DOHH2 (cell line): ENCODE data around the gene AGBL1.

Experiments
- H3F3A ChIP-seq: fragments of 200-600 bp; sonication (generic), shearing (Covaris generic); 2 replicates; pipeline ENCODE4 v1.6.0; 2016; ENCODE audit warnings: antibody characterized with exemption, mild to moderate bottlenecking; ENCODE audit not compliant: control insufficient read depth, insufficient read depth
- H3K27ac ChIP-seq: fragments of 200-600 bp; sonication (generic); 2 replicates; pipeline ENCODE4 v1.5.1; 2014; ENCODE audit warnings: low read depth, mild to moderate bottlenecking, low read length, moderate library complexity
- H3K27me3 ChIP-seq: fragments of 200-600 bp; sonication (generic); 2 replicates; pipeline ENCODE4 v1.6.1; 2014; ENCODE audit warnings: mild to moderate bottlenecking, low read length, mixed read lengths; ENCODE audit not compliant: control insufficient read depth
- H3K36me3 ChIP-seq: fragments of 200-600 bp; sonication (generic); 2 replicates; pipeline ENCODE4 v1.6.1; 2014; ENCODE audit warnings: mild to moderate bottlenecking, low read length, moderate library complexity, mixed read lengths; ENCODE audit not compliant: control insufficient read depth
- H3K4me1 ChIP-seq: fragments of 200-600 bp; sonication (generic); 2 replicates; pipeline ENCODE4 v1.6.1; 2014; ENCODE audit warnings: mild to moderate bottlenecking, low read length, mixed read lengths; ENCODE audit not compliant: control insufficient read depth
- H3K4me2 ChIP-seq: fragments of 200-600 bp; sonication (generic); 2 replicates; pipeline ENCODE4 v1.6.0; 2014; ENCODE audit warnings: mild to moderate bottlenecking, low read length, moderate library complexity
- H3K4me3 ChIP-seq: fragments of 200-600 bp; sonication (generic); 2 replicates; pipeline ENCODE4 v1.5.1; 2014; ENCODE audit warnings: mild to moderate bottlenecking, low read length, mixed read lengths
- H3K79me2 ChIP-seq: fragments of 200-600 bp; sonication (generic); 2 replicates; pipeline ENCODE4 v1.6.1; 2014; ENCODE audit warnings: mild to moderate bottlenecking, low read length, mixed read lengths; ENCODE audit not compliant: control insufficient read depth
- H3K9me2 ChIP-seq: fragments of 200-600 bp; sonication (generic); replicated peaks from 2 replicates; pipeline ENCODE4 v1.6.1; 2014; ENCODE audit warnings: mild to moderate bottlenecking, low read length, mixed read lengths; ENCODE audit not compliant: control insufficient read depth
- H3K9me3 ChIP-seq: fragments of 200-600 bp; sonication (generic); 2 replicates; pipeline ENCODE4 v1.6.1; 2014; ENCODE audit warnings: antibody characterized with exemption, low read length, mixed read lengths; ENCODE audit not compliant: control insufficient read depth, insufficient read depth
- H4K20me1 ChIP-seq: fragments of 200-600 bp; sonication (generic); 2 replicates; pipeline ENCODE4 v1.6.0; 2014; ENCODE audit warnings: low read depth, mild to moderate bottlenecking, antibody characterized with exemption, low read length, moderate library complexity; ENCODE audit not compliant: control insufficient read depth, insufficient read depth
- CTCF ChIP-seq: fragments of 200-600 bp; sonication (generic); IDR thresholded peaks from one replicate; pipeline ENCODE4 v1.5.1; 2014; ENCODE audit warnings: antibody characterized with exemption, mild to moderate bottlenecking, low read depth, low read length; ENCODE audit not compliant: poor library complexity, severe bottlenecking
- EZH2phosphoT487 ChIP-seq: fragments of 200-600 bp; sonication (generic); IDR thresholded peaks from 2 replicates; pipeline ENCODE4 v1.6.1; 2017; ENCODE audit warnings: borderline replicate concordance, mild to moderate bottlenecking, antibody characterized with exemption, low read length, moderate library complexity, mixed read lengths

AGBL1 gene

GRCh38 chr15:86630946-86631345, 551.3 kb downstream of the AGBL1 start:
- no peaks in the 10 kb centered on the region for H3K36me3 ChIP-seq
- H3K4me1 ChIP-seq, result no peaks in the 10 kb centered on the region
- no peak overlapping the region for H3K4me2 ChIP-seq
- H4K20me1 ChIP-seq, result no peaks in the 10 kb centered on the region
- no peaks in the 10 kb centered on the region for H3F3A ChIP-seq
- no peak overlapping the region for H3K4me3 ChIP-seq
- no peak for TF ChIP-seq CTCF
- no peak for TF ChIP-seq EZH2phosphoT487
- H3K9me3 ChIP-seq, result no peaks in the 10 kb centered on the region
- H3K9me2 ChIP-seq, result no peaks in the 10 kb centered on the region
- H3K27ac ChIP-seq, result no peak overlapping the region
- H3K27me3 ChIP-seq, result no peaks in the 10 kb centered on the region
- no peaks in the 10 kb centered on the region for H3K79me2 ChIP-seq

- Histone ChIP-seq H3K4me1 (no peaks in the 10 kb centered on the region), H3F3A (no peaks in the 10 kb centered on the region), H3K79me2 (no peaks in the 10 kb centered on the region), H3K4me2 (no peak overlapping the region), H3K27ac (no peak overlapping the region), H3K36me3 (no peaks in the 10 kb centered on the region), H3K9me3 (no peaks in the 10 kb centered on the region), H3K9me2 (no peaks in the 10 kb centered on the region), H3K27me3 (no peaks in the 10 kb centered on the region), H3K4me3 (no peak overlapping the region), H4K20me1 (no peaks in the 10 kb centered on the region)
- TF ChIP-seq EZH2phosphoT487 (no peak), CTCF (no peak)
Observed at GRCh38 chr15:86634146-86634545, 554.5 kb downstream of the AGBL1 start.

GRCh38 chr15:86634992-86635638, 555.4 kb downstream of the AGBL1 start:
- Histone ChIP-seq H3K9me2 (no peaks in the 10 kb centered on the region), H3K4me2 (no peak overlapping the region), H3K4me3 (no peak overlapping the region), H3K9me3 (no peaks in the 10 kb centered on the region), H3K4me1 (no peaks in the 10 kb centered on the region), H3K79me2 (no peaks in the 10 kb centered on the region), H3K27me3 (no peaks in the 10 kb centered on the region), H3F3A (no peaks in the 10 kb centered on the region), H3K36me3 (no peaks in the 10 kb centered on the region), H3K27ac (no peak overlapping the region), H4K20me1 (no peaks in the 10 kb centered on the region)
- TF ChIP-seq CTCF, result no peak
- no peak for TF ChIP-seq EZH2phosphoT487
